ENCODE measurements around the gene C14orf119. TPM values are rescaled to one million over a fixed set of nuclear protein-coding genes. Genes with fewer than 3 reads are reported as not detected.

The C14orf119 gene
- total RNA-seq, 4 donors from 2014 or later: 21.3 to 37.1 (median 28.9) TPM

DNA sequence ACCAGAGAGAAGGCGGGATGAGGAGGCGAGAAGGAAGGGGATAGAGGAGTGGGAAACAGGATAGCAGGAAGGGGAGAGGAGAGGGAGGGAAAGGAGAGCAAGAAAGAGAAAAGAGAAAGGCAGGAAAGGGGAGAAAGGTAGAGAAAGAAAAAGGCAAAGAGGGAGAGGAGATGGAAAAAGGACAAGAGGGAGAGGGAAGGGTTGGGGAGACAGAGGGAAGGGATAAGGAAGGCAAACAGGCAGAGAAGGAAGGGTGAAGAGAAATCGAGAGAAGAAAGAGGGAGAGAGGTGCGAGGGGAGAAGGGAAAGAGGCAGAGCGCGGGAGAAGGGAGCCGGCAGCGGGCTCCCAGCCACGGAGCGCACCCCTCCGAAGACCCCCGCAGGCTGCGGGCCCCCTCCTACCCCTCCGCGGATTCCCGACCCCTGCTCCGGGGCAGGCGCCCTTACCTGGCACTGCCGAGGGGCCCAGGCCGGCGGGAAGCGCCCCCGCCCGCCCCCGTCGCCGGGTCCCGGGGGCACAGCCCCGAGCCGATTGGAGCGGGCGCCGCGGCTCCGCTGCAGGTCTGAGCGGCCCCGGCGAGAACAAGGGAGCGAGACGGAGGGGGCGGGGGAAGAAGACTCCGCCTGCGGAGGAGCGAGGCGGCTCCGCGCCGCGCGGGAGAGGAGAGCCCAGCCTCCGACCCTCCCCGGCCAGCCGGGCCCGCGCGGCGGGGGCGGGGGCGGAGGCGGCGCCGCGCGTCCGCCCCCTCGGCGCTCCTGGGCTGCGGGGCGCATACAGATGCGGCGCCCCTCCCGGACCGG lies 38.1 kb upstream of the C14orf119 start, which contains the start of gene CDH24:
Gene CDH24, minus strand, starts transcription at position 565 of the 801 bp plus-strand sequence. CDS start 1,787 bp downstream, outside the sequence.
- H3K27me3 ChIP-seq: no peaks in the 10 kb centered on the region
- H3K4me1 ChIP-seq: peaks cover 1 to 17% of the 10 kb centered on the region in 2 donors
- TF ChIP-seq POLR2A (IDR thresholded peaks at IDR 0.05): peak in 1 of 2 donors; percentile 68
- TF ChIP-seq, protein P1, sequence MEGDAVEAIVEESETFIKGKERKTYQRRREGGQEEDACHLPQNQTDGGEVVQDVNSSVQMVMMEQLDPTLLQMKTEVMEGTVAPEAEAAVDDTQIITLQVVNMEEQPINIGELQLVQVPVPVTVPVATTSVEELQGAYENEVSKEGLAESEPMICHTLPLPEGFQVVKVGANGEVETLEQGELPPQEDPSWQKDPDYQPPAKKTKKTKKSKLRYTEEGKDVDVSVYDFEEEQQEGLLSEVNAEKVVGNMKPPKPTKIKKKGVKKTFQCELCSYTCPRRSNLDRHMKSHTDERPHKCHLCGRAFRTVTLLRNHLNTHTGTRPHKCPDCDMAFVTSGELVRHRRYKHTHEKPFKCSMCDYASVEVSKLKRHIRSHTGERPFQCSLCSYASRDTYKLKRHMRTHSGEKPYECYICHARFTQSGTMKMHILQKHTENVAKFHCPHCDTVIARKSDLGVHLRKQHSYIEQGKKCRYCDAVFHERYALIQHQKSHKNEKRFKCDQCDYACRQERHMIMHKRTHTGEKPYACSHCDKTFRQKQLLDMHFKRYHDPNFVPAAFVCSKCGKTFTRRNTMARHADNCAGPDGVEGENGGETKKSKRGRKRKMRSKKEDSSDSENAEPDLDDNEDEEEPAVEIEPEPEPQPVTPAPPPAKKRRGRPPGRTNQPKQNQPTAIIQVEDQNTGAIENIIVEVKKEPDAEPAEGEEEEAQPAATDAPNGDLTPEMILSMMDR (IDR thresholded peaks at IDR 0.05): no peak
- H3K27ac ChIP-seq: peak within 1 kb of the TSS in 2 of 3 donors; percentile 11 to 74
- H3K9me3 ChIP-seq: no peaks in the 10 kb centered on the region
- peak; percentile 79 to 82 for DNase-seq
- 9 to 10% methylated on average over 18 to 22 of the region's 73 CpGs for WGBS, 2 donors
- H3K4me3 ChIP-seq (replicated peaks in 1 of 3): peak within 1 kb of the TSS in 2 of 3 donors; percentile 53 to 69
- H3K36me3 ChIP-seq: peaks cover 29% of the 10 kb centered on the region in 2 donors
- intact Hi-C loops (cut with DNase I): loop anchor here (2.0 kb wide), 1 partner anchor 70 kb away; no protein-coding TSS in a partner anchor

DNA sequence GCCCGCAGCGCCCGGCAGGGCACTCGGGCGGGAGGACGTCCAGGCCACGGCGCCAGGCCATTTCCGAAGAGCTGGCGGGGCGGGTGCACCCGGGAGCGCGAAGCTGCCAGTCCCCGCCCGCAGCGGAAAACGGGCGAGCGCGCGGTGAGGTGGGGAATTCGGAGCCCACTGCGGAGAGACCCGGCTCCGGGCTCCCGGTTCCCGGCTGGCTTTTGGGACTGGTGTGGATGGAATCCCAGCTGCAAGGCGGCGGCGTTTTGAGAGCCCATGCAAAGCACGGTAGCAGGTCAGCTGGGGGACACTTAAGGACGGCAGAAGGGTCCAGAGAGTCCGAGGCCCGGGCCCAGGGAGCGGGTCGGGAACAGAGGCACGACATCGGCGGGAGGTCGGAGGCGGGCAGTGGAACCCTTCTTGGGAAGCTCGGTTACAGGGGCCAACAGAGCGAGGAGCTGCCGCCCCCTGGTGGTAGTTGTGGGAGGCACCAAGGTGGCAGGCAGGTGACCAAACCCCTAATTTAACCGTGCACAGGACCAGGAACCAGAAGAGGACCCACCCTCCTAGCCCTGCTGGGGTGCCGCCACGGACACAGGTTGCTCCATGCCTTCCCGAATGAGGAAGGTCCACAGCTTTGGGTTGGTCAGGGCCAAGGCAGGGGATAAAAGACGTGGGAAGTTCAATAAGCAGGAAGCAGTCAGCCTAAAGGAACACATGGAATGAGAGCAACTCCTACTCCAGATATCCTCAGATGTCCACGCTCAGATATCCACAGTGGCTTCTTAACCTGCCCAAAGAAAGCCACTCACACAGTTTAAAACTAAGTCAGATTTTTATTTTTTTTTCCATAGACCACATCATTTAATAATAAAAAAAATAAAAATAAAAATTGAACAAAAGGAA lies 37.3 kb upstream of the C14orf119 start:
- intact Hi-C loops (cut with DNase I): loop anchor here (2.0 kb wide), 1 partner anchor 71 kb away; no protein-coding TSS in a partner anchor
- WGBS, 2 donors: 3 to 4% methylated on average over 15 to 17 of the region's 51 CpGs
- peak overlapping the region in 2 of 3 donors; percentile 14 to 69 for H3K4me3 ChIP-seq (replicated peaks in 1 of 3)
- TF ChIP-seq, protein P1 (IDR thresholded peaks at IDR 0.05): peak; percentile 86 to 96 (median 92)
- no peak for TF ChIP-seq POLR2A (IDR thresholded peaks at IDR 0.05)
- H3K36me3 ChIP-seq: peaks cover 37 to 38% of the 10 kb centered on the region in 2 donors
- H3K4me1 ChIP-seq: peaks cover 4 to 21% of the 10 kb centered on the region in 2 donors
- H3K27me3 ChIP-seq: no peaks in the 10 kb centered on the region
- no peaks in the 10 kb centered on the region for H3K9me3 ChIP-seq
- peak; percentile 88 to 91 for DNase-seq
- H3K27ac ChIP-seq: peak overlapping the region in 1 of 3 donors; percentile 74

DNA sequence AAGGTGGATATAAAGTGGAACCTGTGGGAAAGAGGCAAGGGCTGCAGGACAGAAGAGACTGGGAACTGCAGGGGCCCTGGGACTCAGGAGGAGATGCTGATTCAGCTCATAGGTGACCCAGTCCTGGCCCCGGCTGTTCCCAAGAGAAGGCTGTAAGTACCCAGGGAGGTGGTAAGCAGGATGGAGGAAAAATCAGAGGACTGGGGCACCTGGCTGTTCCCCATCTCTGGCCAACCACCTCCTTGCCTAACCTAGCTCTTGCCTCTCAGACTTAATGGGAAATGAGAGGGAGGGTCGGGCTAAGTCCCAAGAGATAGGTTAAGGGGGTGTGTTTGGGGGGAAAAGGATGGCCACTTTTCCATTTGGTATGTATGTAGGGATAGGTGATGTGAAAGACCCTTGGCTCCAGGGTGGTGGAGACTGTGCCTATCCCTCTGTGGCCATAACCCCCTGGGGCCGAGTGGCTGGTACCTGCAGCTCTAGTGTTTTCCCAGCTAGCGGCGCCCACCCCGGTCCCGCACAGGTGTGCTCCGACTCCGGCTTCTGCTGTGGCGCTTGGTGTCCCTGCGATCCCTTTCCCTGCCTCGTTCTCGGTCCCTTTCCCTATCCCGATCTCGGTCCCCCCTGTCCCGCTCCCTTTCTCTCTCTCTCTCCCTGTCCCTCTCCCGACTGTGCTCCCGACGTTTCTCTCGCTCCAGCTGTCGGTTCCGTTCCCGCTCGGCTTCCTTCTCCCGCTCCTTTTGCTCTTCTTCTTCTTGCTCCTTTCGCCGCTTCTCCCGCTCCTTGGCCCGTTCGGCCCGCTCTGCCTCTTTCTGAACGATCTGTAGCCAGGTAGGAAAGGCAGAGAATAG lies 36.4 kb upstream of the C14orf119 start:
- Histone ChIP-seq H3K4me3 (replicated peaks in 1 of 3) (no peak overlapping the region), H3K4me1 (peaks cover 4 to 21% of the 10 kb centered on the region in 2 donors), H3K36me3 (peaks cover 46 to 47% of the 10 kb centered on the region in 2 donors), H3K9me3 (no peaks in the 10 kb centered on the region), H3K27me3 (no peaks in the 10 kb centered on the region), H3K27ac (no peak overlapping the region)
- TF ChIP-seq, protein P1 (IDR thresholded peaks at IDR 0.05): no peak
- peak in 1 of 2 donors; percentile 24 for TF ChIP-seq POLR2A (IDR thresholded peaks at IDR 0.05)
- DNase-seq: no peak
- intact Hi-C loops (cut with DNase I): no loop called here
- WGBS, 2 donors: 92 to 96% methylated on average over 32 of the region's 32 CpGs

DNA sequence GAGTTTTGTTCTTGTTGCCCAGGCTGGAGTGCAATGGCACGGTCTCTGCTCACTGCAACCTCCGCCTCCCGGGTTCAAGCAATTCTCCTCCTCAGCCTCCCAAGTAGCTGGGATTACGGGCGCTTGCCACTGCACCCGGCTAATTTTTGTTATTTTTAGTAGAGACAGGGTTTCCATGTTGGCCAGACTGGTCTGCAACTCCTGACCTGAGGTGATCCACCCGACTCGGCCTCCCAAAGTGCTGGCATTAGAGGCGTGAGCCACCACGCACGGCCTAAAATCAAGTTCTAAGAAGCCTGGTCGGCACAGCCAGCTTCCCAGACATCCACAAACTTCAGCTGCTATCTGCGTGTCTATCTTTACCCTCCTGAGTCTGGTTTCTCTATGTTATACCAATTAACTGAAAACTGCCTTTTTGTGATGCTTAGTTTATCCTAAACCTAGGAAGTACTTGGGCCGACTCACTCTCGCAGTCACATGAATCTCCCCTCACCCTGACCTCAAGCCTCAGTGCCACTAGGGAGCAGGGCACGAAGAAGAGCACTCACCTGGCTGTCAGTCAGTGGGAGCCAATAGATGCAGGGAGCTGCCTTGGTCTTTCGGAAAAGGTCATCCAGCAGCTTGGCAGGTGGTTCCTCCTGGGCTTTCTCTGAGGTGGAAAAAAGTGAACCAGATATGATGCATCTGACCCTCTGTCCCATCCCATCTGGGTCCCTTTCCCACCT lies 34.6 kb upstream of the C14orf119 start:
- H3K27ac ChIP-seq: peak overlapping the region in 1 of 3 donors; percentile 15
- DNase-seq: no peak
- TF ChIP-seq, protein P1 (IDR thresholded peaks at IDR 0.05): no peak
- TF ChIP-seq POLR2A (IDR thresholded peaks at IDR 0.05): no peak

More for the DNA sequence above, 34.6 kb upstream of the C14orf119 start:
- intact Hi-C loops (cut with DNase I): no loop called here
- 95 to 97% methylated on average over 17 of the region's 17 CpGs for WGBS, 2 donors
- Histone ChIP-seq H3K4me3 (replicated peaks in 1 of 3) (no peak overlapping the region), H3K4me1 (peaks cover 4 to 21% of the 10 kb centered on the region in 2 donors), H3K27me3 (no peaks in the 10 kb centered on the region), H3K36me3 (peaks cover 60 to 61% of the 10 kb centered on the region in 2 donors), H3K9me3 (no peaks in the 10 kb centered on the region)

All from thyroid gland (tissue), 4 donors.